NCI-H1436 (cell line): ENCODE results near the gene LILRA1.
"Not testable (repeated sequence)": the region's sequence is repeated elsewhere in the genome, so short reads cannot be mapped to it uniquely, and the experiment has no call there.

Source experiments
- DNase-seq: peaks from one replicate; lab custom pipeline; 2025; lab: John Stamatoyannopoulos, UW

LILRA1 gene

DNA sequence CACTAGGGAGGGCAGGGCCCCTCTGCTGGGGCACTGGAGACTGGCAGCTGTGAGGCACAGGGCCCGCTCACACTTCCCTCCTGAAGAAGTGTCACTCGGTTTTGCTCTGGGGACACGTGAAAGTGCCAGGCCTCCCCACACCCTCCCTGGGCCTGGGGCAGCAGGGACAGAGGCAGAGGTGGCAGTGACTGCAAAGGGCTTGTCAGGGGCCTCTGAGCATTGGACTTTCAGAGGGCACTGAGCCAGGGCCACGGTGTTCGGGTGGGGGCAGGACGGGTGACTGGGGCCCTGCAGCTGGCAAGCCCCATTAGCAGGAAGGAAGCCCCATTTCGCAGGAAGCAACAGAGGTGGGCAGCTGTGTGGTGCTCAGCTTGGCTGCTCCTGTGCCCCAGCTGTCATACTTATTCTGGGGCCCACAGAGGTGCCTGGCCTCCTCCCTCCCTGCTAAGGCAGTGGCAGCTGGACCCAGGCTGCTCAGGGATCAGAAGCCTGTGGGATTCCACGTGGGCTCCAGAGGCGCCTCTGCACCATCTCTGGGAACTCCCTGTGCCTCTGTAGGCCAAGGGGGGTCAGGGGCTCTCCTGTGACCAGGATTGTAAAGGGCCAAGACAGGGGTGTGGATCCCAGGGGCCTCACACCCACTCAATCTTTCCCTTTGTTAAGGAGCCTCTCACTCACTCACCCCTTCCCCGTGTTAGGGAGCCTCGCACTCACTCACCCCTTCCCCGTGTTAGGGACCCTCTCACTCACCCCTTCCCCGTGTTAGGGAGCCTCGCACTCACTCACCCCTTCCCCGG is 31.7 kb downstream of the LILRA1 start:
- DNase-seq, result not testable (repeated sequence)

- no peak for DNase-seq
Observed at GRCh38 chr19:54626757-54627156, 33.3 kb downstream of the LILRA1 start.

DNA sequence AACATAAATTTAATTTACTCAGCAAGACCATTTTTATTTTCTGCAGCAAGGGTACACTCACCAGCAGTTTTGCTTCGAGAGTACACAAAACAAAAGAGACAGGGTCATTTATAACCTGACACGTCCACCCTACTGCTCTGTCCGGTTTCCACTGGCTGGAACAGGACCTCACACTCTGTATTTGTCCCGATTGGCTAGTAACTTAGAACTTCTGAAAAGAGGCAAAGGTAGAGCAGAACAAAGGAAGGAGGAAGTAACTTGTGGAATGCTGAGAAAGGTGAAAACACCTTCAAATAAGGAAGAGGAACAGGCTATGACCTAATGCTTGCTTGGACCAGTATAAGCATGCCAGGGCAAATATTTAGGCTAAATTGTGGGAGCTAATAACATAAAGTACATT is 34.5 kb downstream of the LILRA1 start:
- not testable (repeated sequence) for DNase-seq

DNA sequence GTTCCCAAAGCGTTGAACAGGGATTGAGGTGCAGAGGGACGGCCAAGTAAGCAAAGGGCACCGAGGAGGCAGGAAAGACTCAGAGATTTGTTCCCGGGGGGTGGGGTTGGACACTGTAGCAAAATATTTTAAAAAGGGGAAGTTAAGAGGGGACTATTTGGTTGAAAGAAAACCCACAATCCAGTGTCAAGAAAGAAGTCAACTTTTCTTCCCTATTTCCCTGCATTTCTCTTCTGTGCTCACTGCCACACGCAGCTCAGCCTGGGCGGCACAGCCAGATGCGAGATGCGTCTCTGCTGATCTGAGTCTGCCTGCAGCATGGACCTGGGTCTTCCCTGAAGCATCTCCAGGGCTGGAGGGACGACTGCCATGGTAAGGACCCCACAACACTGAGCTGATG is 36.8 kb downstream of the LILRA1 start, which contains the start of gene LILRB1:
Gene LILRB1 (plus strand): TSS at position 223 of the 400 bp plus-strand sequence. CDS start 590 bp downstream, outside the sequence.
- not testable (repeated sequence) for DNase-seq

- DNase-seq, result no peak
Observed at GRCh38 chr19:54630782-54631181, 37.4 kb downstream of the LILRA1 start.

- not testable (repeated sequence) for DNase-seq
Observed at GRCh38 chr19:54631489-54632337, 38.3 kb downstream of the LILRA1 start.

- DNase-seq, result not testable (repeated sequence)
Observed at GRCh38 chr19:54632517-54632916, 39.1 kb downstream of the LILRA1 start.

- DNase-seq, result no peak
Observed at GRCh38 chr19:54633401-54633800, 40.0 kb downstream of the LILRA1 start.

DNA sequence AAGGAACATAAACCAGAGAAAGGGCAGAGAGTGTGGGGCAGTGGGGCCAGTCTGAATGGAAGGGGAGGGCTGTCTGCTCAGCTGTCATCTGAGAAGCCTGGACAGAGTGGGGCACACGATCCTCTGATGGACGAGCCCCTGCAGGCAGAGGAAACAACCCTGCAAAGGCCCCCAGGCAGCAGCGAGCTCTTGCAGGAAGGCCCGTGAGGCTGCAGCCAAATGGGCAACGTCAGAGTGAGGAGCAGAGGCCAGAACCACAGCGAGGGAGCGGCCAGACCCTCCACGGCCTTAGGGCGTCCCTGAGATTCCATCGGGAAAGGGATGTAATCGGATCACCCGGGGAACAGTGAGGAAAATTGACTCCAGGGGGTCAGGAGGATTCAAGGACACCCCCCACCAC is 42.6 kb downstream of the LILRA1 start:
- not testable (repeated sequence) for DNase-seq

GRCh38 chr19:54638683-54639082 is 45.3 kb downstream of the LILRA1 start:
- DNase-seq, result no peak

DNA sequence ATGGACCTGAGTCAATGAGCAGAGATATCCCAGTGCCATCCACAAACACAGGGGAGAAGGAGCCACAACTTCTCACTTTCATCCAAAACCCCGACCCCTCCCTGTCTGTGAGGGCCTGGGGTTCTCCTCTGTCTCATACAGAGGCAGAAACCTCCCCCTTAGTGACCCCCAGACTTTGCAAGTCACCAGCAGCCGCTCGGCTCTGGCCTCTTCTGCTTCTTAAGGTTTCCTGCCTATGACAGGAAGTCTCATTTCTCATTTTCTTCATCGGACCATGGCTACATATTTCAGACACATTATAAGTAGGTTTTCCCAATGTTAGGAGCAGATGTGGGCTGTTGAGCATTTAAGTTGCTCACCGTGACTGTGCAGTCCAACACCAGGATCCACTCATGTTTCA is 49.5 kb downstream of the LILRA1 start:
- DNase-seq, result not testable (repeated sequence)

- not testable (repeated sequence) for DNase-seq
Observed at GRCh38 chr19:54643583-54643982, 50.2 kb downstream of the LILRA1 start.

DNA sequence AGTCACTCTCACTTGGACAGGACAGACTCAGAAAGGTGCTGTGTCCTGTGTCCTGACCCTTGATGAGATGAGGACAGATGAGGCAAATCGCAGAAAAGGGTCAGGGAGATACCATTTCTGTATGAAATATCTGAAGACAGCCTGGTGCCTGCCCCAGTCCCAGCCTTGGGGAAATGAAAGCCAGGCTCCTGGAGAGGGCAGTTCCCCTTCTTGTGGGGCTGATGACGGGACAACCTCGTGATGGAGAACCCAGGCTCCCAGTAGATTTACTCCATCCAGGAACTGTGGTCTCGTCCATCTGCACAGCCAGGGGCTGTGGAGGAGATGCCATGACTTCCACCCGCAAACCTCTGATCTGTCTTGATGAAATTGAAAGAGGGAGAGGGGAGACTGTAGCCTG is 50.6 kb downstream of the LILRA1 start:
- DNase-seq, result no peak

- DNase-seq, result no peak
Observed at GRCh38 chr19:54646331-54646841, 53.0 kb downstream of the LILRA1 start.

GRCh38 chr19:54648129-54648528 is 54.7 kb downstream of the LILRA1 start:
- DNase-seq, result no peak

GRCh38 chr19:54650108-54650655 is 56.8 kb downstream of the LILRA1 start:
- DNase-seq, result no peak
